ENCODE measurements around the gene MOB4.
A peak's percentile ranks its signal among the peaks of the same experiment; 100 is the strongest.

MOB4 gene

DNA sequence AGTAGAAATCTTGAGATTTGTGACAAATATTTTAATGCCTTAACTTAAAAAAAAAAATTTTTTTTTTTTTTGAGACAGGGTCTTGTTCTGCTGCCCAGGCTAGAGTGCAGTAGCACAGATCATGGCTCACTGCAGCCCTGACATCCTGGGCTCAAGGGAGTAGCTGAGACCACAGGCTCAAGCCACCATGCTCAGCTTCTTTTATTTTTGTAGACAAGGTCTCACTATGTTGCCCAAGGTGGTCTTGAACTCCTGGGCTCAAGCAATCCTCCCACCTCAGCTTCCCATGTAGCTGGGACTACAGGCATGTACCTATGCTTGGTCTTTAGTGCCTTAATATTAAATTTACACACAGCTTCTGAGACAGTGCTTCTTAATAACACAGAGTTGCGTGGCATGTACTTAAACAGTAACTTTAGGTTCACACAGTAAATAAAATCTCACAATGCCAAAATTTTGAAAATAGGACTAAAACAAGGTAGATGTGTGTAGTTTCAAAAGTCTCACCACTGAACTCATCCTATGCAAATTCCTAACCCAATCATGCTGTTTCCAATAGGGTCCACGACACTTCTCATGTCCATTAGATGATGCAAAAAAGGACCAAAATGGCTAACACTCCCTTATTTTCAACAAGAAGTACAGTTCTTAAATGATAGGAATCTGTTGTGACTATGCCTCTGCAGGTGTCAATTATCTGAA is 20.3 kb upstream of the MOB4 start:
- H3K4me3 ChIP-seq (ENCODE audit: low read depth, low read length) = no peak overlapping the region; the same call in none of the 2 replicates
- DNase-seq (ENCODE audit: low read depth) = no peak
- TF ChIP-seq, protein P1, sequence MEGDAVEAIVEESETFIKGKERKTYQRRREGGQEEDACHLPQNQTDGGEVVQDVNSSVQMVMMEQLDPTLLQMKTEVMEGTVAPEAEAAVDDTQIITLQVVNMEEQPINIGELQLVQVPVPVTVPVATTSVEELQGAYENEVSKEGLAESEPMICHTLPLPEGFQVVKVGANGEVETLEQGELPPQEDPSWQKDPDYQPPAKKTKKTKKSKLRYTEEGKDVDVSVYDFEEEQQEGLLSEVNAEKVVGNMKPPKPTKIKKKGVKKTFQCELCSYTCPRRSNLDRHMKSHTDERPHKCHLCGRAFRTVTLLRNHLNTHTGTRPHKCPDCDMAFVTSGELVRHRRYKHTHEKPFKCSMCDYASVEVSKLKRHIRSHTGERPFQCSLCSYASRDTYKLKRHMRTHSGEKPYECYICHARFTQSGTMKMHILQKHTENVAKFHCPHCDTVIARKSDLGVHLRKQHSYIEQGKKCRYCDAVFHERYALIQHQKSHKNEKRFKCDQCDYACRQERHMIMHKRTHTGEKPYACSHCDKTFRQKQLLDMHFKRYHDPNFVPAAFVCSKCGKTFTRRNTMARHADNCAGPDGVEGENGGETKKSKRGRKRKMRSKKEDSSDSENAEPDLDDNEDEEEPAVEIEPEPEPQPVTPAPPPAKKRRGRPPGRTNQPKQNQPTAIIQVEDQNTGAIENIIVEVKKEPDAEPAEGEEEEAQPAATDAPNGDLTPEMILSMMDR (IDR thresholded peaks at IDR 0.05; ENCODE audit: insufficient read depth, low read depth, low read length, missing control alignments) = no peak

DNA sequence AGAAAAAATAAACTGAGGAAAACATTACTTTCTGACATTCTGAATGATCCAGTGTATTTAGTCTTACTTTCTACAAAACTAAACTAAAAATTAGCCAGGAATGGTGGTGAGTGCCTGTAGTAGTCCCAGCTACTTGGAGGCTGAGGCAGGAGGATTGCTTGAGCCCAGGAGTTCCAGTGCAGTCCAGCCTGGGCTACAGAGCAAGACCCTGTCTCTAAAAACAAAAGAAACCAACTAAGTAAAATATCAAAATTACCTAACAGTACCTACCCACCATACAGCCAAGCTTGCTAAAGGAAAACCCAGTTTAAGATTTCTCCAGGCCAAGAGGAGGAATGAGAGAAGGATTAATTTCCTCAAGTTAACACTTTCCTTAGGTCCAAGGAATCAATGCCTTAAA is 19.2 kb upstream of the MOB4 start:
- DNase-seq (ENCODE audit: low read depth) = no peak
- TF ChIP-seq, protein P1 (IDR thresholded peaks at IDR 0.05; ENCODE audit: insufficient read depth, low read depth, low read length, missing control alignments) = no peak
- peak overlapping the region; percentile 73 for H3K4me3 ChIP-seq (ENCODE audit: low read depth, low read length)

DNA sequence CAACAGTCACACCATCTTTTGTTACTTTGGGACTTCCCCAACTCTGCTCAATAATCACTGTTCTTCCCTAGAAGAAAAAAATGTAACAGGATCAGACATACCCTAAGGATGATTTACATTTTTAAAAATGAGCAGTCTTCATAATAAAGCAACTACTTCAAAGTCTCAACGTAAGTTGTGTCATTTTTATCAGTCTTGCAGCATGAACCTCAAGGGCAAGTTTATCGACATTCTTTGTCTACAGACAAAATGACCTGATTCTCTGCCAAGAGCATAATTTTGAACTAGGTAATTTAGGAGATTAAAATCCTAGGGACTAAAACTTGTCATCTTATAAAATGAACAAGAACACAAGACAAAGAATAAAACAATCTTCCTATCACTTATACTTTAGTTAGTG is 18.5 kb upstream of the MOB4 start:
- TF ChIP-seq, protein P1 (IDR thresholded peaks at IDR 0.05; ENCODE audit: insufficient read depth, low read depth, low read length, missing control alignments) = no peak
- no peak for DNase-seq (ENCODE audit: low read depth)
- peak overlapping the region; percentile 73 for H3K4me3 ChIP-seq (ENCODE audit: low read depth, low read length)

DNA sequence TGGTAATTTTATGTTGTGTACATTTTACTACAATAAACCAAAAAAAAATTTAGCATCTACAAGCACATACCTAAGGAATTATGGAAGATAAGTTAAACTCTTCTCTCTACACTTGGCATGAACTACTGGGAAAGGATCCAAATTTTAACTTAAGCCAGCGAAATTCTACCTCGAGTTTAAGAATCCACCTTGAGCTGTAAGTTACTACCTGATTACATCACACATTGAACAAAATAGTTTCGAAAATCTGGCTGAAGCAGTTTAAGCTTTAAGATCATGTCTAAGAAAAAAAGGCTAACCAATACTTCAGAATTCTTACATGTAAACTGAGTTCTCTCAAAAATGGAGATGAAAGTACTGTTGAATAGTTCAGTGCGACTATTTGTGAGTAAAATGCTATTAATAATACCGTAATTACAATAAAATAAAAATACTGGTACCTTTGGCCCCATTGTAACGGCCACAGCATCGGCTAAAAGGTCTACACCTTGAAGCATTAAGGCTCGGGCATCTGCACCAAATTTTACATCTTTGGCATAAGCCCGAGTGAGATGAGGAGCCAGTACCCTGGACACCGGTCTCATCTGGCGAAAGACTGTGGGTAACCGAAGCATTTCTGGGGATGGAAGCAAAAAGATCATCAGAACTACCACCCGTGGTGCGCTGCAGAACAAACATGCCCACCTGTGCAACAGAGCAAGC is 17.5 kb upstream of the MOB4 start:
- H3K4me3 ChIP-seq (ENCODE audit: low read depth, low read length) = peak overlapping the region; percentile 73
- no peak for DNase-seq (ENCODE audit: low read depth)

DNA sequence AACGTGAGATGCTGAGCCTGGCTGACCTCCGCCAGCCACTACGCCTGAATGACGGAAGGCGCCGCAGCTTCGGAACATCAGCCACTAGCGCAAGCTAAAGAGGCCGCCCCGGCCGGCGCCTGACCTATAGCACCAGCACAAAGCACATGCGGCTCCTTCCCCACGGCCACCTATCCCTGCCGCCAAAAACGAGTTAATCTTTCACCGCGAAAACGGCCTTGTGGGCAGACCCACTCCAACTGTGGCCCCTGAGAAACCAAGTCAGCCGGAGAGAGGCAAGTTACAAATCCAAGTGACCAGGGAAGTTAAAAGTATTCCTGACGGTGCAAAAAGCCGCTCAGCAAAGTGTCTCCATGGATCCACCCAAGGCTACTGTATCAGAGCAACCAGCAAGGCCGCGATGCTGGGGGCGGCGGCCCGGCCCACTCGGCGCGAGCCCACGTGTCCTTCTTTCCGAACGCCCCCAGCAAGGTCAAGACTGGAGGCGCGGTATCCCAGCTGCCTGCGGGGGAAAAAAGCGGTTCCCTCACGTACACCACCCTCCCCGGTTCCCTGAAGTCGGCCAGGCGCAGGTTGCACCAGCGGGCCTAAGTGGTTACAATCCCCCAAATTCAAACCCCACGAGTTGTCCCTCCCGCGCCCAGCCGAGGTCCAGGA is 16.8 kb upstream of the MOB4 start:
- TF ChIP-seq, protein P1 (IDR thresholded peaks at IDR 0.05; ENCODE audit: insufficient read depth, low read depth, low read length, missing control alignments) = no peak
- H3K4me3 ChIP-seq (ENCODE audit: low read depth, low read length) = peak overlapping the region; percentile 73
- peak; percentile 79 for DNase-seq (ENCODE audit: low read depth)

More for the DNA sequence above, 17.5 kb upstream of the MOB4 start:
- TF ChIP-seq, protein P1 (IDR thresholded peaks at IDR 0.05; ENCODE audit: insufficient read depth, low read depth, low read length, missing control alignments) = no peak

DNA sequence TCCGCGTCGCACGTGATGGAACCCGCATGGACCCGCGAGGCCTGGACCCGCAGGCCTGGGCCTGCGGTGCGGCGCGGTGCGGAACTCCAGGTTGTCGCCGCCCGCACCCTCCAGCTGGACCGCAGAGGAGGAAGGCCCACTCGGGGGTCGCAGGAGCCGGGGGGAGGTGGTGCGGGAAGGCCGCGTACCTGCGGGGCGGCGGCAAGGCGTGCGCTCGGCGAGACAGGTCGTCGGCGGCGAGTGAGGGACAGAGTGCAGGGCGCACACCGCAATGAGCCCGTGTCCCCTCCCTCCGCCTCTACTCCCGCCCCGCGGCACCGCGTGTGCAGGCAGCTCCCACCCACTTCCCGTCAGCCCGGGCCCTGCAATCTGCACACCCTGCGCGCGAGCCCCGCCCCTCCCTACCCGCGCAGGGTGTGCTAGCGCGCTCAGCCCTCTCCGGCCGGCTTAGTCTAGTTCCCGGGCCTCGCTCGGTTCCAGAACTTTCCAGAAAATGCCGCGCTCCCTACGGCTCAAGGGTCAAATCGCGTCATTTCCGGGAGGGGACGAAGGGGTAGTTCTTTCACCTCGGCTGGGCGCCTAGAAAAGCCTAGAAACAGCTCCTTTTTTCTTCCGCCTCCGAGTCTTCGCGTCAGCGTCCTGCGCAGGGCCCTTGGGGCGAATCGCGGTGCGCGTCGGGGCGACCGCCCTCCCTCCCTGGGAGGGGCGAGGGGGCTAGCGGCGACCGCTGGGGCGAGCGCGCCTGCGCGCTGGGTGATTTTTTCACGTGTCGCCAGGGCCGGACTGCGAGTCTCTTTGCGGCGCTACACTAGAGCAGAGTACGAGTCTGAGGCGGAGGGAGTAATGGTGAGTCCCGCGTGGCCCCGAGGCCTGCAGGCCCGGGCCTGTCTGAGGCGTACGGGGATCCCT is 16.0 kb upstream of the MOB4 start, which contains the start of the genes HSPD1 and HSPE1:
Gene HSPD1, minus strand, starts transcription at position 247 of the 909 bp plus-strand sequence. CDS start 992 bp downstream, outside the sequence.
Gene HSPE1, plus strand, starts transcription at position 786 of the 909 bp plus-strand sequence. Its CDS starts 58 bp downstream, at position 844.
- peak within 1 kb of the TSS; percentile 73 for H3K4me3 ChIP-seq (ENCODE audit: low read depth, low read length)
- peak; percentile 100 for DNase-seq (ENCODE audit: low read depth)
- TF ChIP-seq, protein P1 (IDR thresholded peaks at IDR 0.05; ENCODE audit: insufficient read depth, low read depth, low read length, missing control alignments) = no peak

Data from GM12865 (cell line).